ENCODE results near the gene CALN1. TPM values are rescaled to one million over a fixed set of nuclear protein-coding genes. Genes with fewer than 3 reads are reported as not detected.

CALN1 gene
- total RNA-seq, 1 donor from 2014 or later: not detected

DNA sequence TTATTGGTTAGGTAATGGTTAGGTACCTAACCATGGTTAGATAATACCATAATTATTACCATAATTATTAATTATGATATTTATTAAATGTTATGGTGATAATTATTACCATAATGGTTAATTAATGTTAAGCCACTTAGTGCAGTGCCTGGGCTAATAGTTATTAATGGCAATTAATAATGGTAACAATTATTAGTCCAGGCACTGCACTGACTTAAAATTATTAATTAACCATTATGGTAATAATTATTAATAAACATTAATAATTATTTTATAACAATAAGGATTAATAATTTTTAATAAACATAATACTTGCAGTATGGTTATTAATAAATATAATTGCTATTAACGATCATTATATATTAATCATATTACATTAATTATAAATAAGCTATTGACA lies 604.0 kb downstream of the CALN1 start:
- no peak for TF ChIP-seq EZH2 (IDR thresholded peaks at IDR 0.05; ENCODE audit: insufficient read depth, low read length)
- TF ChIP-seq, protein P1, sequence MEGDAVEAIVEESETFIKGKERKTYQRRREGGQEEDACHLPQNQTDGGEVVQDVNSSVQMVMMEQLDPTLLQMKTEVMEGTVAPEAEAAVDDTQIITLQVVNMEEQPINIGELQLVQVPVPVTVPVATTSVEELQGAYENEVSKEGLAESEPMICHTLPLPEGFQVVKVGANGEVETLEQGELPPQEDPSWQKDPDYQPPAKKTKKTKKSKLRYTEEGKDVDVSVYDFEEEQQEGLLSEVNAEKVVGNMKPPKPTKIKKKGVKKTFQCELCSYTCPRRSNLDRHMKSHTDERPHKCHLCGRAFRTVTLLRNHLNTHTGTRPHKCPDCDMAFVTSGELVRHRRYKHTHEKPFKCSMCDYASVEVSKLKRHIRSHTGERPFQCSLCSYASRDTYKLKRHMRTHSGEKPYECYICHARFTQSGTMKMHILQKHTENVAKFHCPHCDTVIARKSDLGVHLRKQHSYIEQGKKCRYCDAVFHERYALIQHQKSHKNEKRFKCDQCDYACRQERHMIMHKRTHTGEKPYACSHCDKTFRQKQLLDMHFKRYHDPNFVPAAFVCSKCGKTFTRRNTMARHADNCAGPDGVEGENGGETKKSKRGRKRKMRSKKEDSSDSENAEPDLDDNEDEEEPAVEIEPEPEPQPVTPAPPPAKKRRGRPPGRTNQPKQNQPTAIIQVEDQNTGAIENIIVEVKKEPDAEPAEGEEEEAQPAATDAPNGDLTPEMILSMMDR (IDR thresholded peaks at IDR 0.05; ENCODE audit: insufficient read depth, low read depth, low read length): no peak
- DNase-seq (ENCODE audit: low read depth): no peak
- H3K79me2 ChIP-seq (ENCODE audit: insufficient read depth, low read length): no peaks in the 10 kb centered on the region
- H3K9me3 ChIP-seq (ENCODE audit: insufficient read depth, low read depth, low read length): peaks cover 4% of the 10 kb centered on the region
- H3K36me3 Mint-ChIP-seq (ENCODE audit: low read depth, unreplicated experiment): peaks cover 4% of the 10 kb centered on the region
- no peaks in the 10 kb centered on the region for H4K20me1 ChIP-seq (ENCODE audit: insufficient read depth, low read length)
- FAIRE-seq: no peak
- no peak overlapping the region for H3K27ac ChIP-seq (ENCODE audit: low read depth, low read length)
- H3K9me3 Mint-ChIP-seq (ENCODE audit: unreplicated experiment): peaks cover 8% of the 10 kb centered on the region
- H3K4me1 ChIP-seq (ENCODE audit: insufficient read depth, low read length): no peaks in the 10 kb centered on the region
- H3K9ac ChIP-seq (ENCODE audit: low read length): no peak overlapping the region
- no peaks in the 10 kb centered on the region for H3K27me3 ChIP-seq (ENCODE audit: insufficient read depth, low read length)
- H3K4me3 ChIP-seq (ENCODE audit: insufficient read depth, low read depth, low read length): no peak overlapping the region
- H3K27me3 Mint-ChIP-seq (ENCODE audit: low read depth, unreplicated experiment): peaks cover 7% of the 10 kb centered on the region
- H3K27ac Mint-ChIP-seq (ENCODE audit: unreplicated experiment): no peak overlapping the region
- H3K36me3 ChIP-seq (ENCODE audit: insufficient read depth, low read length): no peaks in the 10 kb centered on the region
- no peak overlapping the region for H3K4me3 Mint-ChIP-seq (ENCODE audit: unreplicated experiment)
- H3K4me1 Mint-ChIP-seq (ENCODE audit: low read depth, unreplicated experiment): peaks cover 2% of the 10 kb centered on the region
- no peak overlapping the region for H2AFZ ChIP-seq (ENCODE audit: low read depth, low read length)
- no peak overlapping the region for H3K4me2 ChIP-seq (ENCODE audit: low read length)

- DNase-seq (ENCODE audit: low read depth) (no peak), FAIRE-seq (no peak)
- H4K20me1 ChIP-seq (ENCODE audit: insufficient read depth, low read length): no peaks in the 10 kb centered on the region
- H3K9me3 ChIP-seq (ENCODE audit: insufficient read depth, low read depth, low read length): peaks cover 4% of the 10 kb centered on the region
- peaks cover 6% of the 10 kb centered on the region for H3K27me3 Mint-ChIP-seq (ENCODE audit: low read depth, unreplicated experiment)
- no peak overlapping the region for H3K9ac ChIP-seq (ENCODE audit: low read length)
- no peak overlapping the region for H3K27ac Mint-ChIP-seq (ENCODE audit: unreplicated experiment)
- peaks cover 5% of the 10 kb centered on the region for H3K4me1 Mint-ChIP-seq (ENCODE audit: low read depth, unreplicated experiment)
- no peaks in the 10 kb centered on the region for H3K4me1 ChIP-seq (ENCODE audit: insufficient read depth, low read length)
- H3K4me2 ChIP-seq (ENCODE audit: low read length): no peak overlapping the region
- no peak overlapping the region for H3K4me3 ChIP-seq (ENCODE audit: insufficient read depth, low read depth, low read length)
- peaks cover 10% of the 10 kb centered on the region for H3K9me3 Mint-ChIP-seq (ENCODE audit: unreplicated experiment)
- H3K79me2 ChIP-seq (ENCODE audit: insufficient read depth, low read length): no peaks in the 10 kb centered on the region
- H3K27ac ChIP-seq (ENCODE audit: low read depth, low read length): no peak overlapping the region
- H3K36me3 Mint-ChIP-seq (ENCODE audit: low read depth, unreplicated experiment): peaks cover 4% of the 10 kb centered on the region
- no peak overlapping the region for H3K4me3 Mint-ChIP-seq (ENCODE audit: unreplicated experiment)
- TF ChIP-seq, protein P1 (IDR thresholded peaks at IDR 0.05; ENCODE audit: insufficient read depth, low read depth, low read length): no peak
- TF ChIP-seq EZH2 (IDR thresholded peaks at IDR 0.05; ENCODE audit: insufficient read depth, low read length): no peak
- H3K27me3 ChIP-seq (ENCODE audit: insufficient read depth, low read length): no peaks in the 10 kb centered on the region
- H2AFZ ChIP-seq (ENCODE audit: low read depth, low read length): no peak overlapping the region
- H3K36me3 ChIP-seq (ENCODE audit: insufficient read depth, low read length): no peaks in the 10 kb centered on the region
Measured at GRCh38 chr7:71804256-71804655, 607.9 kb downstream of the CALN1 start.

GRCh38 chr7:71801976-71802375 lies 610.2 kb downstream of the CALN1 start:
- Mint-ChIP-seq H3K27ac (ENCODE audit: unreplicated experiment) (no peak overlapping the region), H3K27me3 (ENCODE audit: low read depth, unreplicated experiment) (peaks cover 15% of the 10 kb centered on the region), H3K4me1 (ENCODE audit: low read depth, unreplicated experiment) (peaks cover 3% of the 10 kb centered on the region), H3K36me3 (ENCODE audit: low read depth, unreplicated experiment) (peaks cover 3% of the 10 kb centered on the region), H3K4me3 (ENCODE audit: unreplicated experiment) (no peak overlapping the region), H3K9me3 (ENCODE audit: unreplicated experiment) (peaks cover 9% of the 10 kb centered on the region)
- no peak overlapping the region for H3K4me3 ChIP-seq (ENCODE audit: insufficient read depth, low read depth, low read length)
- H3K27ac ChIP-seq (ENCODE audit: low read depth, low read length): no peak overlapping the region
- H3K9ac ChIP-seq (ENCODE audit: low read length): no peak overlapping the region
- FAIRE-seq (no peak), DNase-seq (ENCODE audit: low read depth) (peak; percentile 72)
- H3K27me3 ChIP-seq (ENCODE audit: insufficient read depth, low read length): no peaks in the 10 kb centered on the region
- no peaks in the 10 kb centered on the region for H3K4me1 ChIP-seq (ENCODE audit: insufficient read depth, low read length)
- no peaks in the 10 kb centered on the region for H3K79me2 ChIP-seq (ENCODE audit: insufficient read depth, low read length)
- no peak overlapping the region for H2AFZ ChIP-seq (ENCODE audit: low read depth, low read length)
- TF ChIP-seq, protein P1 (IDR thresholded peaks at IDR 0.05; ENCODE audit: insufficient read depth, low read depth, low read length): no peak
- TF ChIP-seq EZH2 (IDR thresholded peaks at IDR 0.05; ENCODE audit: insufficient read depth, low read length): no peak
- H3K9me3 ChIP-seq (ENCODE audit: insufficient read depth, low read depth, low read length): peaks cover 4% of the 10 kb centered on the region
- no peaks in the 10 kb centered on the region for H4K20me1 ChIP-seq (ENCODE audit: insufficient read depth, low read length)
- H3K36me3 ChIP-seq (ENCODE audit: insufficient read depth, low read length): no peaks in the 10 kb centered on the region
- no peak overlapping the region for H3K4me2 ChIP-seq (ENCODE audit: low read length)

Data from astrocyte (in vitro differentiated cells and primary cell).